ENCODE measurements around the gene PRKCI. TPM values are rescaled to one million over a fixed set of nuclear protein-coding genes. Genes with fewer than 3 reads are reported as not detected.

Gene PRKCI
- total and polyA plus RNA-seq, 9 of the 15 experiments (the other 6 are each of a cell fraction or from before 2014, with no cell fraction given), result 10.5 to 43.2 (median 31.4) TPM

GRCh38 chr3:170180908-170181885 is 41.0 kb upstream of the PRKCI start, which contains the start of gene PHC3 (continued):
- TF ChIP-seq, protein P1, sequence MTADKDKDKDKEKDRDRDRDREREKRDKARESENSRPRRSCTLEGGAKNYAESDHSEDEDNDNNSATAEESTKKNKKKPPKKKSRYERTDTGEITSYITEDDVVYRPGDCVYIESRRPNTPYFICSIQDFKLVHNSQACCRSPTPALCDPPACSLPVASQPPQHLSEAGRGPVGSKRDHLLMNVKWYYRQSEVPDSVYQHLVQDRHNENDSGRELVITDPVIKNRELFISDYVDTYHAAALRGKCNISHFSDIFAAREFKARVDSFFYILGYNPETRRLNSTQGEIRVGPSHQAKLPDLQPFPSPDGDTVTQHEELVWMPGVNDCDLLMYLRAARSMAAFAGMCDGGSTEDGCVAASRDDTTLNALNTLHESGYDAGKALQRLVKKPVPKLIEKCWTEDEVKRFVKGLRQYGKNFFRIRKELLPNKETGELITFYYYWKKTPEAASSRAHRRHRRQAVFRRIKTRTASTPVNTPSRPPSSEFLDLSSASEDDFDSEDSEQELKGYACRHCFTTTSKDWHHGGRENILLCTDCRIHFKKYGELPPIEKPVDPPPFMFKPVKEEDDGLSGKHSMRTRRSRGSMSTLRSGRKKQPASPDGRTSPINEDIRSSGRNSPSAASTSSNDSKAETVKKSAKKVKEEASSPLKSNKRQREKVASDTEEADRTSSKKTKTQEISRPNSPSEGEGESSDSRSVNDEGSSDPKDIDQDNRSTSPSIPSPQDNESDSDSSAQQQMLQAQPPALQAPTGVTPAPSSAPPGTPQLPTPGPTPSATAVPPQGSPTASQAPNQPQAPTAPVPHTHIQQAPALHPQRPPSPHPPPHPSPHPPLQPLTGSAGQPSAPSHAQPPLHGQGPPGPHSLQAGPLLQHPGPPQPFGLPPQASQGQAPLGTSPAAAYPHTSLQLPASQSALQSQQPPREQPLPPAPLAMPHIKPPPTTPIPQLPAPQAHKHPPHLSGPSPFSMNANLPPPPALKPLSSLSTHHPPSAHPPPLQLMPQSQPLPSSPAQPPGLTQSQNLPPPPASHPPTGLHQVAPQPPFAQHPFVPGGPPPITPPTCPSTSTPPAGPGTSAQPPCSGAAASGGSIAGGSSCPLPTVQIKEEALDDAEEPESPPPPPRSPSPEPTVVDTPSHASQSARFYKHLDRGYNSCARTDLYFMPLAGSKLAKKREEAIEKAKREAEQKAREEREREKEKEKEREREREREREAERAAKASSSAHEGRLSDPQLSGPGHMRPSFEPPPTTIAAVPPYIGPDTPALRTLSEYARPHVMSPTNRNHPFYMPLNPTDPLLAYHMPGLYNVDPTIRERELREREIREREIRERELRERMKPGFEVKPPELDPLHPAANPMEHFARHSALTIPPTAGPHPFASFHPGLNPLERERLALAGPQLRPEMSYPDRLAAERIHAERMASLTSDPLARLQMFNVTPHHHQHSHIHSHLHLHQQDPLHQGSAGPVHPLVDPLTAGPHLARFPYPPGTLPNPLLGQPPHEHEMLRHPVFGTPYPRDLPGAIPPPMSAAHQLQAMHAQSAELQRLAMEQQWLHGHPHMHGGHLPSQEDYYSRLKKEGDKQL (CRISPR knock-in tag; IDR thresholded peaks at IDR 0.05; ENCODE audit: borderline replicate concordance), result no peak
- TF ChIP-seq, protein P2, sequence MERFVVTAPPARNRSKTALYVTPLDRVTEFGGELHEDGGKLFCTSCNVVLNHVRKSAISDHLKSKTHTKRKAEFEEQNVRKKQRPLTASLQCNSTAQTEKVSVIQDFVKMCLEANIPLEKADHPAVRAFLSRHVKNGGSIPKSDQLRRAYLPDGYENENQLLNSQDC (CRISPR knock-in tag; IDR thresholded peaks at IDR 0.05), result 0 out of 2 replicates have a peak, but pooled peaks have one; percentile 47
- TF ChIP-seq TOE1 (IDR thresholded peaks at IDR 0.05; ENCODE audit: borderline replicate concordance) (peak; percentile 94), TOE1 (CRISPR knock-in tag; IDR thresholded peaks at IDR 0.05; ENCODE audit: borderline replicate concordance, low read depth) (no peak), RCOR1 (IDR thresholded peaks at IDR 0.05; ENCODE audit: borderline replicate concordance in 1 of 2, low read depth in 2 of 2, low read length in 2 of 2) (peak in 1 of 2 experiments; percentile 69; a peak in 1 of 4 replicates), MLLT1 (IDR thresholded peaks at IDR 0.05) (0 out of 4 replicates have a peak, but pooled peaks of 1 of the 2 experiments have one; percentile 71), SPI1 (IDR thresholded peaks at IDR 0.05; ENCODE audit: borderline replicate concordance, low read depth, low read length) (no peak), BRD4 (IDR thresholded peaks at IDR 0.05) (peak; percentile 77; the same call in 1 of the 2 replicates), NRF1 (conservative IDR thresholded peaks at IDR 0.05 in 1 of 2, IDR thresholded peaks at IDR 0.05 in 1 of 2) (peak; percentile 97), NFRKB (IDR thresholded peaks at IDR 0.05; ENCODE audit: low read depth) (peak; percentile 96), TAF7 (tag; IDR thresholded peaks at IDR 0.05) (peak; percentile 84), ATF1 (CRISPR knock-in tag; IDR thresholded peaks at IDR 0.05) (no peak), ATF1 (tag; IDR thresholded peaks at IDR 0.05) (peak; percentile 74)
- TF ChIP-seq, protein P3, sequence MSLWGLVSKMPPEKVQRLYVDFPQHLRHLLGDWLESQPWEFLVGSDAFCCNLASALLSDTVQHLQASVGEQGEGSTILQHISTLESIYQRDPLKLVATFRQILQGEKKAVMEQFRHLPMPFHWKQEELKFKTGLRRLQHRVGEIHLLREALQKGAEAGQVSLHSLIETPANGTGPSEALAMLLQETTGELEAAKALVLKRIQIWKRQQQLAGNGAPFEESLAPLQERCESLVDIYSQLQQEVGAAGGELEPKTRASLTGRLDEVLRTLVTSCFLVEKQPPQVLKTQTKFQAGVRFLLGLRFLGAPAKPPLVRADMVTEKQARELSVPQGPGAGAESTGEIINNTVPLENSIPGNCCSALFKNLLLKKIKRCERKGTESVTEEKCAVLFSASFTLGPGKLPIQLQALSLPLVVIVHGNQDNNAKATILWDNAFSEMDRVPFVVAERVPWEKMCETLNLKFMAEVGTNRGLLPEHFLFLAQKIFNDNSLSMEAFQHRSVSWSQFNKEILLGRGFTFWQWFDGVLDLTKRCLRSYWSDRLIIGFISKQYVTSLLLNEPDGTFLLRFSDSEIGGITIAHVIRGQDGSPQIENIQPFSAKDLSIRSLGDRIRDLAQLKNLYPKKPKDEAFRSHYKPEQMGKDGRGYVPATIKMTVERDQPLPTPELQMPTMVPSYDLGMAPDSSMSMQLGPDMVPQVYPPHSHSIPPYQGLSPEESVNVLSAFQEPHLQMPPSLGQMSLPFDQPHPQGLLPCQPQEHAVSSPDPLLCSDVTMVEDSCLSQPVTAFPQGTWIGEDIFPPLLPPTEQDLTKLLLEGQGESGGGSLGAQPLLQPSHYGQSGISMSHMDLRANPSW (CRISPR knock-in tag; IDR thresholded peaks at IDR 0.05), result peak; percentile 59; the same call in 1 of the 2 replicates
- TF ChIP-seq, protein P4, sequence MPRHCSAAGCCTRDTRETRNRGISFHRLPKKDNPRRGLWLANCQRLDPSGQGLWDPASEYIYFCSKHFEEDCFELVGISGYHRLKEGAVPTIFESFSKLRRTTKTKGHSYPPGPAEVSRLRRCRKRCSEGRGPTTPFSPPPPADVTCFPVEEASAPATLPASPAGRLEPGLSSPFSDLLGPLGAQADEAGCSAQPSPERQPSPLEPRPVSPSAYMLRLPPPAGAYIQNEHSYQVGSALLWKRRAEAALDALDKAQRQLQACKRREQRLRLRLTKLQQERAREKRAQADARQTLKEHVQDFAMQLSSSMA (CRISPR knock-in tag; IDR thresholded peaks at IDR 0.05), result no peak

Data from K562 (cell line).